ENCODE measurements around the gene IWS1.

The IWS1 gene

DNA sequence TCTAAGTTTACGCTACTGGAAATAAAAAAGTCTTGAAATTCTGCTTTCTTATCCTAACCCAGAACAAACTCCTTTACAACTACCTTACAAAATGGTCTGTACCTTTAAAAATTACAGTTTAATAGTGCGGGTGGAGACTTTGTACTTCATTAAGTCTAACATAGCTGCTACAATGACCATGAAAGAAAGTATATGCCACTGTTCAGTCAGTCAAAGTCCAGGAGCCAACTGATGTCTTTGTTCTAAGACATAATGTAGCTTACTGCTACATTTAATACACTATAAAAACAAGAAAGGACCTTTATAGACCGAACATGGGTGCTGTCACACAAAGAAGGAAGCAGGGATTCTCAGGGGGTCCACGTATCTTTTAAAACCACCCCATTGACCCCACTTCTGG lies 36.0 kb downstream of the IWS1 start:
- no peak for DNase-seq (ENCODE audit: low read depth)

DNA sequence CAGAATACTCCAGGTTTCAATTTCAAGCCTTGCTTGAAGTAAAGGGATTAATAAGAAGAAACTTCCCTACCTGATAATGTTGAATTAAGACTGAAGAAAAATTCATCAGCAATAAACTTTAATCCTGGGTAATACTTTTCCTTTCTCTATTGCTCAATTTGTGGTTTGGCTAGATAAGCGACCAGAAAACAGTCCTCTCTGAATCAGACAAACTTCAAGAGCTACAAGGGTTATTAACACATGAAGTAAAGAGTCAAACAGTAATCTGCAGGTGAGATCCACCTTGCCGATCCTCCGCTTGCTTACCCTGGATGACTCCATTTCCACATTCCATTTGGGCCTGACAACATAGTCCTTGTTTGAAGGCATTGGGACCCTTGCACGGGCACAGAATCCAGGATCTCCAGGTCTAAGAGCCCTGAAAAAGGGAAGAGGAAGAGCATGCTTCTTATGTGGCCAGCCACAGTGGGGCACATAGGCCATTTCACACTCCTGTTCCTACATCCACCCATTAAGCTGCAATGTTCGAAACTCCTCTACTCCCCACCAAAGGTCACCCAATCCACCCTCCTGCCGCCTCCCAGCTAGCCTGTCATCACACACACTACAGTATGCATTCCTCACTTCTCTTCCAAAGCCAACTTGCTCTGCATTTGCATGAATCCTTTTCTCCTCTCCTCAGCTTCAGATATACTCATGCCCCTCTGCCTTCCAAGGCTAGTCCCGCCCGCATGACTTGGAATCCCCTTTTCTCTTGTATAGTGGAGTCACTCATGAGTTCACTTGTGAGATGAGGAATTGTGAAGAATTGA lies 39.8 kb downstream of the IWS1 start:
- DNase-seq (ENCODE audit: low read depth): no peak

- DNase-seq (ENCODE audit: low read depth): no peak
Measured at GRCh38 chr2:127485694-127486071, 40.6 kb downstream of the IWS1 start.

GRCh38 chr2:127485051-127485693 lies 41.1 kb downstream of the IWS1 start:
- no peak for DNase-seq (ENCODE audit: low read depth)

GRCh38 chr2:127482031-127482430 lies 44.3 kb downstream of the IWS1 start:
- DNase-seq (ENCODE audit: low read depth): no peak

- DNase-seq (ENCODE audit: low read depth): no peak
Measured at GRCh38 chr2:127479866-127480743, 46.2 kb downstream of the IWS1 start.

DNA sequence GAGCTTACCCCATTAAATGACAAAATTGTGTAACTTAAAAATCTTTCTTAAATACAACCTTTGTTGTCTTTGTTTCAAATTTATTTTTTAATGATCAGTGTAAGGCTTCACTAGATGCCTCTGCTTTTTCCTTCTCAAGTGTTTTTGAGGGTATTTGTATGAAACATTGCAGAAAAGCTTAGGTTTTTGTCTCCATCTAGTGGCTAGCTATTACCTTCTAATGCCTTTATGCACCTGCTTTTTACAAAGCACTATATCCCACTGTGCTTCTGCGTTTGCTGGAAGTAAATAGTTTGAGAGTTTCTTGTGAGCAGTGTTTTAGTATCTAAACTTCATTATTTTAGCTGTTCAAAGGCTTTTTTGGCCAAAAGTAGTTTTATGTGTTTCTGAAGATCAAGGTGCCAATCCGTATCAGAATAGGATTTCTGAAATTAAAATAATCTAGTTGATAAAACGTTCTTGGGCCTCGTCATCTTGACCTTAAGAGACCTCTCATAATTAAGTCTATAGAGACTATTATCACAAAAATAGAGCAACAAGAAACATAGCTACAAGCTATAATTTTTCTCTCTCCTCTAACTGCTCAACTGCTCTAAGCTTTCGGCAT lies 47.0 kb downstream of the IWS1 start:
- DNase-seq (ENCODE audit: low read depth): no peak

DNA sequence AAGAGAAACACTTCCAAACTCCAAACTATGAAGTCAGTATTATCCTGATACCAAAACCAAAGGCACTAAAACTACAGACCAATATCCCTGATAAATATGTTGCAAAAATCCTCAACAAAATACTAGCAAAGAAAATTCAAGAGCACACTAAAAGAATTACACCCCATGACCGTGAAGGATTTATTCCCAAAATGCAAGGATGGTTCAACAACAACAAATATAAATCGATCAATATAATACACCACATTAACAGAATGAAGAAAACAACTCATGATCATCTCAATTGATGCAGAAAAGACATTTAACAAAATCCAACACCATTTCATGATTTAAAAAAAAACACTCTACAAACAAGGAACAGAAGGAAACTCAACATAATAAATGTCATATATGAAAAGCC lies 50.5 kb downstream of the IWS1 start:
- no peak for DNase-seq (ENCODE audit: low read depth)

GRCh38 chr2:127472268-127472667 lies 54.0 kb downstream of the IWS1 start:
- no peak for DNase-seq (ENCODE audit: low read depth)

- no peak for DNase-seq (ENCODE audit: low read depth)
Measured at GRCh38 chr2:127471286-127471988, 54.9 kb downstream of the IWS1 start.

GRCh38 chr2:127469974-127470373 lies 56.3 kb downstream of the IWS1 start:
- no peak for DNase-seq (ENCODE audit: low read depth)

GRCh38 chr2:127469051-127469450 lies 57.2 kb downstream of the IWS1 start:
- no peak for DNase-seq (ENCODE audit: low read depth)

GRCh38 chr2:127465258-127465657 lies 61.0 kb downstream of the IWS1 start:
- DNase-seq (ENCODE audit: low read depth): no peak

- no peak for DNase-seq (ENCODE audit: low read depth)
Measured at GRCh38 chr2:127464470-127465257, 61.6 kb downstream of the IWS1 start.

GRCh38 chr2:127463155-127463991 lies 62.9 kb downstream of the IWS1 start:
- DNase-seq (ENCODE audit: low read depth): no peak

GRCh38 chr2:127462461-127462860 lies 63.8 kb downstream of the IWS1 start:
- no peak for DNase-seq (ENCODE audit: low read depth)

- no peak for DNase-seq (ENCODE audit: low read depth)
Measured at GRCh38 chr2:127456960-127457359, 69.3 kb downstream of the IWS1 start.

- DNase-seq (ENCODE audit: low read depth): no peak
Measured at GRCh38 chr2:127455566-127456493, 70.5 kb downstream of the IWS1 start.
